RKO (cell line): ENCODE data around the gene INSC.
"Not testable (repeated sequence)": the region's sequence is repeated elsewhere in the genome, so short reads cannot be mapped to it uniquely, and the experiment has no call there.

Experiments used
- DNase-seq: peaks from one replicate; pipeline ENCODE4 v3.0.0-alpha.2; 2016; ENCODE audit warnings: low spot score

INSC gene

GRCh38 chr11:15114501-15115475, at the start of gene INSC:
Gene INSC, plus strand, starts transcription at chr11:15114923. Its CDS starts 34,252 bp downstream, at chr11:15149175.
- no peak for DNase-seq

DNA sequence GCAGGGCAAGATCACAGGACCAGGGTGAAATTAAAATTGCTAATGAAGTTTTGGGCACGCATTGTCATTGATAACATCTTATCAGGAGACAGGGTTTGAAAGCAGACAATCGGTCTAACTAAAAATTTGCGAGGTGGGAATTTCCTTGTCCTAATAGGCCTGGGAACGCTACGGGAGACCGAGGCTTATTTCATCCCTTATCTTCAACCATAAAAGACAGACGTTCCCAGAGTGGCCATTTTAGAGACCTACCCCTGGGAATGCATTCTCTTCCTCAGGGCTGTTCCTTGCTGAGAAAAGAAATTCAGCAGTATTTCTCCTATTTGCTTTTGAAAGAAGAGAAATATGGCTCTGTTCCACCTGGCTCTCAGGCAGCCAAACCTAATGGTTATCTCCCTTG, 45.0 kb upstream of the INSC start:
- DNase-seq: not testable (repeated sequence)

GRCh38 chr11:15071556-15072255, 43.0 kb upstream of the INSC start:
- DNase-seq: no peak

DNA sequence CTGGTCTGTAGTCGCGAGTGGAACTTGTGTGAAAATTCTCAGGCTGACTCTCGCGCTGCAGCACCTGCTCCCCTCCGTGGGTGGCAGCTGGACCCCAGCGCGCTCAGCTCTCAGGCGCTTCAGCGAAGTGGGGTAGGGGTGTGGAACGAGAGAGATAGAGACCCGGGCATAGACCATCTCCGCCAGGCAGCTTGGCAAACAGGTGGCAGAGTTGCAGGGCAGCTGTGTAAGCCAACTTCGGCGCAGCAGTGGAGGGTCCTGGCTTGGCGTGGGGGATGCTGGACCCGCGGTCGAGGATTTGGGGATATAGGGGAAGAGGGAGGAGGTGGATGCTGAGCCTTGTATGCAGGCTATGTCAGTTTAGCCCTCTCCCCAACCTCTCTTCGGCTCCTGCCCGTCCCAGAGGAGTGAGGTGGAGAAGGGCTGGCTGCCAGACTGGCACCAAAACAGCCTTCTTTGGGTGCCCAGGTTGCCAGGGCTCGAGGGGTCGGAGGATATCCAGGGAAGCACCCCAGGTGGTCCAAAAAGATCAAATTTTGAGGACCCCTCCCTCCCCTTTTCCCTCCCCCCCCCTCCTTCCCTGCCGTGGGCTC, 42.1 kb upstream of the INSC start:
- no peak for DNase-seq

- no peak for DNase-seq
These were observed 41.1 kb upstream of the INSC start, which contains the start of gene CALCB for GRCh38 chr11:15073361-15074205. Gene CALCB, plus strand, starts transcription at chr11:15073593. Its CDS starts 1,126 bp downstream, at chr11:15074719.

GRCh38 chr11:15074206-15075161, 40.2 kb upstream of the INSC start:
- DNase-seq: peak; percentile 9

GRCh38 chr11:15075162-15075526, 39.6 kb upstream of the INSC start:
- no peak for DNase-seq

DNA sequence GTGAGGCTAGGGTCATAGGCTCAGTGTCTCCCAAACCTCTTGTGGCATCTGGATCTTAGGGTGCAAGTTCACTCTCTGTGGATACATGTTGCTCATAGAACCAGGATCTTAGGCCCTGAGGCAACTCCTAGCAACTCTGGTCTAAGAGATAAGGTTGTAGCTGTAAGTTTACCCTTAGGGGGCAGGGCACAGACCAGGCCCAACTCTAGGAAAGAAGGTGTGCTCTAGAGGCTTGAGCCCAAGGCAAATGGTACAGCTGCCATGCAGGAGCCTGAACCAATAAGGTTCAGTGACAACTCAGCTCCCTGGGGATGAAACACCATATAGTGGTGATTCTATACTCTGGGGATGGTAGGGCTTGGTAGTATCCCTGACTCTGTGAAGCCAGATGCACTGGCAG, 23.5 kb upstream of the INSC start:
- no peak for DNase-seq

GRCh38 chr11:15091625-15092024, 23.1 kb upstream of the INSC start:
- no peak for DNase-seq

GRCh38 chr11:15093432-15093831, 21.3 kb upstream of the INSC start:
- DNase-seq: no peak

- no peak for DNase-seq
These were observed 18.9 kb upstream of the INSC start for GRCh38 chr11:15095736-15096228.

- DNase-seq: no peak
These were observed 17.3 kb upstream of the INSC start for GRCh38 chr11:15097411-15097810.

GRCh38 chr11:15099267-15099666, 15.5 kb upstream of the INSC start:
- DNase-seq: no peak

- DNase-seq: peak; percentile 72
These were observed 13.5 kb upstream of the INSC start for GRCh38 chr11:15101072-15101709.

- no peak for DNase-seq
These were observed 10.6 kb upstream of the INSC start for GRCh38 chr11:15104166-15104565.

DNA sequence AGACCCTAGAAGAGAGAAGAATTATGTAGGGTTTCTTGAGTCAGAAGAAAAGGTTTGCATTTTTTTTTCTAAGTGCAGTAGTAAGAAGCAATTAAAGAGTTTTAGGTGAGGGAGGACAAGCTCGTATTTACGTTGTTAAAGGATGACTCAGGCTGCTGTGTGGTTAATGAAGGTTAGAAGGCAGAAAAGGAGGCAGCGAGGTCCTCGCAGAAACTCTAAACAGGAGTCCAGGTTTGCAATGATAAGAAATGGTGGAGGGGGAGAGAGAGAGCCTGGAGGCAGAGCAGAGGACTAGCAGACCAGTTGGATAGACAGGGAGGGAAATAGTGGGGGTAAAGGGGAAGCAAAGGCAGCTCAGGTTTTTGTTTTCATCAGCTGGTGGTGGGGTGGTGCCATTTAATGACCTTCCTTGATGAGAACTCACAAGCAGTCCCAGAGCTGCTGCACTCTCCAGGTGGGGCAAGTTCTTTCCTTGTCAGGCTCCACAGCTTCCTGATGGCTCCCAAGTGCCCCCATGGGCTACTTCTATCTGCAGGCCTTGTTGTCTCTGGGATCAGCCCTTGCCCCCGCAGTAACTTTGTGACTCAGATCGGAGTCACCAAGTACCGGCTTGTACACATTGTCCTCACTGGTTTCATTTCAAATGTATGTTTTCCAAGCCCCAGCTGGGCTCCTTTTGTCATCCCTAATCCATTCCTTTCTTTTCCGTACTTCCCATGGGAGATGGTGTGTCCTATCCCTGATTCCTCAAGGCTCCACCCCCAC, 8.3 kb upstream of the INSC start:
- DNase-seq: peak; percentile 30

GRCh38 chr11:15107730-15108515, 6.8 kb upstream of the INSC start:
- DNase-seq: no peak

- no peak for DNase-seq
These were observed 6.1 kb upstream of the INSC start for GRCh38 chr11:15108592-15109130.
